Measurements from ENCODE around the gene MRPS18A.

Gene MRPS18A

DNA sequence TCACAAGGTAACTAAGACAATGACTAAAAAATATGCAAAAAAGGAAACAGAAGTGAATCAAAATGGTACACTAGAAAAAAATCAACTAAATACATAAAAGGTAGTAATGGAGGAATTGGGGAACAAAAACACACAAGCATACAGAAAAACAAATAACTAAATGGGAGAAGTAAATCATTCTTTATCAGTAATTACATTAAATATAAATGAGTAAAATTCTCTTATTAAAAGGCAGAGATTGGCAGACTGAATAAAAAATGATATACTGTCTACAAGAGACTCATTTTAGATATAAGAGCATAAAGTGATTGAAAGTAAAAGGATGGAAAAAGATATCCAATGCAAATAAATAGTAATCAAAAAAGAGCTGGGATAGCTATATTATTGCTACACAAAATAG is 43.0 kb upstream of the MRPS18A start:
- no peak overlapping the region for H3K4me3 ChIP-seq
- no peak for DNase-seq (ENCODE audit: low spot score)
- TF ChIP-seq, protein P1, sequence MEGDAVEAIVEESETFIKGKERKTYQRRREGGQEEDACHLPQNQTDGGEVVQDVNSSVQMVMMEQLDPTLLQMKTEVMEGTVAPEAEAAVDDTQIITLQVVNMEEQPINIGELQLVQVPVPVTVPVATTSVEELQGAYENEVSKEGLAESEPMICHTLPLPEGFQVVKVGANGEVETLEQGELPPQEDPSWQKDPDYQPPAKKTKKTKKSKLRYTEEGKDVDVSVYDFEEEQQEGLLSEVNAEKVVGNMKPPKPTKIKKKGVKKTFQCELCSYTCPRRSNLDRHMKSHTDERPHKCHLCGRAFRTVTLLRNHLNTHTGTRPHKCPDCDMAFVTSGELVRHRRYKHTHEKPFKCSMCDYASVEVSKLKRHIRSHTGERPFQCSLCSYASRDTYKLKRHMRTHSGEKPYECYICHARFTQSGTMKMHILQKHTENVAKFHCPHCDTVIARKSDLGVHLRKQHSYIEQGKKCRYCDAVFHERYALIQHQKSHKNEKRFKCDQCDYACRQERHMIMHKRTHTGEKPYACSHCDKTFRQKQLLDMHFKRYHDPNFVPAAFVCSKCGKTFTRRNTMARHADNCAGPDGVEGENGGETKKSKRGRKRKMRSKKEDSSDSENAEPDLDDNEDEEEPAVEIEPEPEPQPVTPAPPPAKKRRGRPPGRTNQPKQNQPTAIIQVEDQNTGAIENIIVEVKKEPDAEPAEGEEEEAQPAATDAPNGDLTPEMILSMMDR (IDR thresholded peaks at IDR 0.05): no peak
- no peak overlapping the region for H3K27ac ChIP-seq

DNA sequence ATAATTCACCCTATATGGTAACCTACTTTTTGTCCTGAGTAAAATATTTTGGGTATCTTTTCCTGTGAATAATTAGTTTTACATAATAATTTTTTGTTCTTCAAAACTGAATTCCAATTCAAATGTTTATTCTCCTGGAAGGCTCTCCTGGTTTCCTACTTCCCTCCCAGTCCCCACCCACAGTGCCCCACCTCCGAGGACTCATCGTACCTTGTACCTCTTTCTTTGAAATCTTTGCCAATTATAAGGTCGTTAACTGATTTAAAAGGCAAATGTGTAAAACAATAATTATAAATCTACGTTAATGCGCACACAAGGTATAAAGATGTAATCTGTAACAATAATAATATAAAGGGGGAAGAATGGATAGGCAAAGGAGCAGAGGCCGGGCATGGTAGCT is 41.9 kb upstream of the MRPS18A start:
- no peak overlapping the region for H3K4me3 ChIP-seq
- TF ChIP-seq, protein P1 (IDR thresholded peaks at IDR 0.05): no peak
- no peak overlapping the region for H3K27ac ChIP-seq
- no peak for DNase-seq (ENCODE audit: low spot score)

- TF ChIP-seq, protein P1 (IDR thresholded peaks at IDR 0.05): no peak
- H3K4me3 ChIP-seq: no peak overlapping the region
- no peak for DNase-seq (ENCODE audit: low spot score)
- no peak overlapping the region for H3K27ac ChIP-seq
These were observed 41.0 kb upstream of the MRPS18A start for GRCh38 chr6:43728586-43728985.

DNA sequence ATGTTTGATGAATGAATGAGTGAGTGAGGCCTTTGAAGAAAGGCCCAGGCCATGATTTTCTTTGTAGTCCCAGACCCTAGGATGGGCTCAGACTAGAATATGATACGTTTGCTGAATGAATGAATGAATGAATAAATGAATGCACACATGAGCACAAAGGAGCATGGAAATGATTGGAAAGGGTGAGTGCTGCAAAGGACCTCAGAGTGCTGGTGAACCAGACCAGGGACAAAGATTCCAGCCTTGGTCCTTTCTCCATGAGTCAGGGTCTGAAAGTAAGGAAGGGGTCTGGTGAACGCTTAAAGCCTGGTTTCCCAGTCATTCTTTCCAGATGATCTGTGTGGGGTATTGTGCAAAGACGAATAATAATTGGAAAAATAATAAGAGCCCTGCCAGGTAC is 40.0 kb upstream of the MRPS18A start:
- Histone ChIP-seq H3K4me3 (no peak overlapping the region), H3K27ac (no peak overlapping the region)
- DNase-seq (ENCODE audit: low spot score): no peak
- TF ChIP-seq, protein P1 (IDR thresholded peaks at IDR 0.05): no peak

GRCh38 chr6:43725643-43726580 is 38.3 kb upstream of the MRPS18A start:
- no peak for DNase-seq (ENCODE audit: low spot score)
- H3K4me3 ChIP-seq: no peak overlapping the region
- TF ChIP-seq, protein P1 (IDR thresholded peaks at IDR 0.05): no peak
- H3K27ac ChIP-seq: peak overlapping the region in 1 of 2 donors; percentile 38

DNA sequence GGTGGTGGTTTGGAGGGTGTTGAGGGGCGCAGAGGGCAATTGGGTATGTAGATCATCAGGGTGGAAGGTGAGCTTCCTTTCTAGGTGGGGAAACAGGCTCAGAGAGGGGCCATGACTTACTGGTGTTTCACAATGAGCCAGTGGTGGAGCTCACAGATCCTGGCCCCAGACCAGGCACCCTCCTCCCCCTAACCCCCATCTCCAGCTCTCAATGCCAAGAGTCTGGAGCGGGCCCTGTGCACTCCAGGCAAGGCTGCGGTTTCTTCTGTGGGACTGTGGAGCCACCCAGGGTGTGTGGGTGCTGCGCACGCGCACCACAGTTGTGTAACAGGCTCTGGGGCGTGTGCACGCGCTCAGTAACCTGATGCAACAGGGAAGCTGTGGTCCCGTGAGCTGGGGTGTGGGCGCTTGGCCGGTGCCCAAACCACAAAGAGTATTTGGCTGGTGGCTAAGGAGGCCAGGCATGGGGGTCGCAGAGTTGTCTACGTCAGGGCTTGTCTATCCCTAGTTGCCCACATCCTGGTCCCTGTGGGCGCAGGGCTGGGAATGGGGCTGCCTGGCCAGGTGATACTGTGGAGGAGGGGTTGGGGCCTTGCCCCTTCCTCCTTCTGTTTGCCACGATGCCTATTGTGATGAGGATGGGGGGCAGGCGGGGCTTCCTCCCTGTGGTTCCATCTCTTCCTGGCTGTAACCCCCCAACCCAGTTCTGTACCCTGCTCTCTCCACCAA is 37.5 kb upstream of the MRPS18A start:
- Histone ChIP-seq H3K27ac (peak overlapping the region in 1 of 2 donors; percentile 38), H3K4me3 (no peak overlapping the region)
- peak; percentile 85 for DNase-seq (ENCODE audit: low spot score)
- TF ChIP-seq, protein P1 (IDR thresholded peaks at IDR 0.05): no peak

Measured in coronary artery (tissue), 2 donors.